HCT116 (cell line): ENCODE data around the gene NIFK. TPM values are rescaled to one million over a fixed set of nuclear protein-coding genes. Genes with fewer than 3 reads are reported as not detected.

ENCODE experiments used
- ATAC-seq: fragments of 200-7000 bp; cut with Tn5 transposase; 2 replicates; pipeline ENCODE4 v1.9.1; 2020; ENCODE audit warnings: mild to moderate bottlenecking, moderate library complexity
- BruUV-seq: library from RNA; stranded (reverse); fragments of 400-500 nt; replicated peaks from 2 replicates; lab custom pipeline; 2021; lab: Mats Ljungman, UMichigan
- CTCF ChIA-PET: fragments of 300-600 bp; sonication (Branson Sonifier 250); formaldehyde crosslinking; loops from one replicate; lab custom pipeline; 2021; ENCODE audit warnings: antibody characterized with exemption; lab: Charles Lee
- POLR2A ChIA-PET: fragments of 300-600, 350-600 bp; sonication (Branson Sonifier 250); formaldehyde crosslinking; loops from one replicate; lab custom pipeline; 2021; ENCODE audit warnings: antibody characterized with exemption; lab: Charles Lee
- RAD21 ChIA-PET, 2 experiments: fragments of 300-600 bp; sonication (Branson Sonifier 250); formaldehyde crosslinking; loops; one replicate each; lab custom pipeline; 2023; ENCODE audit warnings: low total read pairs in 2 of 2; ENCODE audit not compliant: uncharacterized antibody in 2 of 2, unreplicated experiment in 2 of 2, low non-redundant PET in 1 of 2; lab: Charles Lee
- DNase-seq: peaks from one replicate; pipeline ENCODE4 v3.0.0-alpha.2; 2010; ENCODE audit warnings: low read depth, low spot score
- H2AFZ ChIP-seq: fragments of 200-600 bp; shearing (Covaris generic), sonication (generic); 2 replicates; pipeline ENCODE4 v1.6.1; 2017; ENCODE audit warnings: low read depth, mixed run types, mixed read lengths, antibody characterized with exemption, low read length; ENCODE audit not compliant: poor library complexity, severe bottlenecking
- H3K27ac ChIP-seq: 2 replicates; pipeline ENCODE4 v1.5.1; 2012; ENCODE audit warnings: low read depth, low read length
- H3K27me3 ChIP-seq: fragments of 200-600 bp; sonication (generic); 2 replicates; pipeline ENCODE4 v1.6.1; 2016; ENCODE audit warnings: mixed run types, low read length, mixed read lengths; ENCODE audit not compliant: insufficient read depth
- H3K36me3 ChIP-seq, 2 experiments: fragments of 200-500 bp in 1 of 2; fragments of 200-600 bp in 1 of 2; sonication (Bioruptor generic) in 1 of 2; sonication (generic) in 1 of 2; 2 replicates each; pipeline versions ENCODE4 v1.5.1 to v1.6.1; 2014 to 2016; ENCODE audit warnings: low read length in 2 of 2, inconsistent platforms in 1 of 2, mixed read lengths in 1 of 2, mixed run types in 1 of 2; ENCODE audit not compliant: insufficient read depth in 2 of 2, control insufficient read depth in 1 of 2
- H3K4me1 ChIP-seq, 2 experiments: fragments of 200-600 bp in 1 of 2; sonication (generic) in 1 of 2; 2 replicates each; pipeline versions ENCODE4 v1.5.1 to v1.6.1; 2012 to 2017; ENCODE audit warnings: low read length in 2 of 2, inconsistent platforms in 1 of 2, mild to moderate bottlenecking in 1 of 2, mixed read lengths in 1 of 2, mixed run types in 1 of 2, moderate library complexity in 1 of 2; ENCODE audit not compliant: insufficient read depth in 2 of 2, control insufficient read depth in 1 of 2
- H3K4me2 ChIP-seq: fragments of 200-600 bp; sonication (generic); 2 replicates; pipeline ENCODE4 v1.6.1; 2017; ENCODE audit warnings: mixed run types, low read length, mixed read lengths
- H3K4me3 ChIP-seq, 2 experiments: fragments of 200-600 bp in 1 of 2; sonication (generic) in 1 of 2; replicated peaks in 1 of 2; 2 replicates each; pipeline ENCODE4 v1.5.1; 2011 to 2016; ENCODE audit warnings: low read length in 2 of 2, control low read depth in 1 of 2, low read depth in 1 of 2, mild to moderate bottlenecking in 1 of 2, mixed read lengths in 1 of 2, mixed run types in 1 of 2
- H3K79me2 ChIP-seq: fragments of 200-600 bp; sonication (generic); 2 replicates; pipeline ENCODE4 v1.6.1; 2017; ENCODE audit warnings: mild to moderate bottlenecking, mixed run types, low read length, moderate library complexity, mixed read lengths; ENCODE audit not compliant: insufficient read depth
- H3K9ac ChIP-seq: fragments of 200-600 bp; sonication (generic); 2 replicates; pipeline ENCODE4 v1.6.1; 2016; ENCODE audit warnings: low read length, mixed read lengths
- H3K9me2 ChIP-seq: fragments of 200-600 bp; sonication (generic), shearing (Covaris generic); 2 replicates; pipeline ENCODE4 v1.6.1; 2017; ENCODE audit warnings: mixed run types, mild to moderate bottlenecking, moderate library complexity; ENCODE audit not compliant: insufficient read depth
- H3K9me3 ChIP-seq, 2 experiments: fragments of 200-500 bp in 1 of 2; fragments of 200-600 bp in 1 of 2; sonication (Bioruptor generic) in 1 of 2; sonication (generic) in 1 of 2; 2 replicates each; pipeline ENCODE4 v1.6.1; 2014 to 2017; ENCODE audit warnings: low read length in 2 of 2, mixed read lengths in 2 of 2, inconsistent platforms in 1 of 2, low read depth in 1 of 2, mild to moderate bottlenecking in 1 of 2, mixed run types in 1 of 2, moderate library complexity in 1 of 2; ENCODE audit not compliant: control insufficient read depth in 1 of 2, insufficient read depth in 1 of 2
- H4K20me1 ChIP-seq: fragments of 200-600 bp; sonication (generic), shearing (Covaris generic); 2 replicates; pipeline ENCODE4 v1.6.1; 2017; ENCODE audit warnings: mixed run types, mild to moderate bottlenecking, moderate library complexity; ENCODE audit not compliant: insufficient read depth
- CBX3 ChIP-seq: IDR thresholded peaks from 2 replicates; pipeline ENCODE4 v1.6.1; 2012; ENCODE audit warnings: low read depth
- EZH2phosphoT487 ChIP-seq: fragments of 200-600 bp; IDR thresholded peaks from 2 replicates; pipeline ENCODE4 v1.6.1; 2018; ENCODE audit warnings: antibody characterized with exemption, borderline replicate concordance
- SIN3A ChIP-seq: IDR thresholded peaks from 2 replicates; pipeline ENCODE4 v1.6.1; 2012; ENCODE audit warnings: low read depth
- SP1 ChIP-seq: IDR thresholded peaks from 2 replicates; pipeline ENCODE4 v1.6.1; 2012; ENCODE audit warnings: low read depth
- TCF7L2 ChIP-seq: IDR thresholded peaks from 2 replicates; pipeline ENCODE4 v1.7.0; 2011; ENCODE audit warnings: borderline replicate concordance, inconsistent platforms; ENCODE audit not compliant: insufficient read depth, insufficient read length; ENCODE audit errors: extremely low read depth
- ZFX ChIP-seq: fragments of 450-650 bp; IDR thresholded peaks from 2 replicates; pipeline ENCODE4 v1.6.1; 2017
- ZNF274 ChIP-seq: fragments of 200-500 bp; sonication (Bioruptor generic); IDR thresholded peaks from 2 replicates; pipeline ENCODE4 v1.6.1; 2014; ENCODE audit warnings: mild to moderate bottlenecking, low read depth, low read length, inconsistent platforms
- intact Hi-C: fragments of 100-400 bp; cut with micrococcal nuclease; formaldehyde crosslinking; loops from 2 replicates; pipeline ENCODE4 v1.10.0; 2022
- total RNA-seq: library from RNA; stranded (reverse); gene quantifications from one replicate; pipeline ENCODE4 v1.2.1, GENCODE V29; 2021; ENCODE audit not compliant: unreplicated experiment

Gene NIFK
- total RNA-seq, 1 experiment from 2014 or later: 93.2 TPM

GRCh38 chr2:121699421-121700333, 37.0 kb downstream of the NIFK start (continued):
- TF ChIP-seq ZFX (no peak), TCF7L2 (peak; percentile 15), ZNF274 (no peak)

- Histone ChIP-seq H2AFZ (no peak overlapping the region), H3K9ac (no peak overlapping the region), H3K4me2 (peak overlapping the region; percentile 90; the same call in 1 of the 2 replicates), H3K27me3 (no peaks in the 10 kb centered on the region), H3K9me3 (no peaks in the 10 kb centered on the region), H3K4me3 (no peak overlapping the region), H4K20me1 (no peaks in the 10 kb centered on the region), H3K27ac (no peak overlapping the region), H3K36me3 (no peaks in the 10 kb centered on the region), H3K4me1 (peaks cover 36 to 46% of the 10 kb centered on the region in 2 experiments), H3K79me2 (no peaks in the 10 kb centered on the region), H3K9me2 (no peaks in the 10 kb centered on the region)
- ATAC-seq: no peak
- TF ChIP-seq CBX3 (no peak), EZH2phosphoT487 (no peak), SP1 (no peak), SIN3A (no peak)
- no peak for DNase-seq
- intact Hi-C loops: loop anchor here (2.0 kb wide), 1 partner anchor 168 kb away; the partner anchor contains the start of gene RNU4ATAC
- ChIA-PET POLR2A (interaction anchor here (0.8 to 3.0 kb wide), 3 partner anchors 10 to 623 kb away, joined by 3 to 38 read pairs (median 11); partner anchors contain the start of gene RNU4ATAC), RAD21 (no interaction called here), CTCF (no interaction called here)
- BruUV-seq: no TSS peak
These were observed 38.3 kb downstream of the NIFK start for GRCh38 chr2:121698318-121698930.
